HepG2 (cell line): ENCODE results near the gene EDA2R. TPM values are rescaled to one million over a fixed set of nuclear protein-coding genes. Genes with fewer than 3 reads are reported as not detected.

Experiments used
- ATAC-seq: fragments of 200-7000 bp; cut with Tn5 transposase; 3 replicates; pipeline ENCODE4 v1.9.1; 2020; ENCODE audit warnings: mild to moderate bottlenecking, moderate library complexity
- BruUV-seq: library from RNA; stranded (reverse); fragments of 400-500 nt; replicated peaks from 2 replicates; lab custom pipeline; 2021; lab: Mats Ljungman, UMichigan
- CTCF ChIA-PET: fragments of 300-600 bp; formaldehyde crosslinking; extraction: SDS; loops from one replicate; lab custom pipeline; 2021; ENCODE audit warnings: low total read pairs, inconsistent platforms, low intra/inter-chr PET ratio; lab: Yijun Ruan, JAX
- POLR2A ChIA-PET: fragments of 350-600 bp; sonication (Branson Sonifier 250); formaldehyde crosslinking; loops from one replicate; lab custom pipeline; 2020; ENCODE audit warnings: antibody characterized with exemption, inconsistent platforms; lab: Yijun Ruan, JAX
- DNase-seq: peaks from one replicate; pipeline ENCODE4 v3.0.0-alpha.2; 2015; ENCODE audit warnings: low spot score
- FAIRE-seq: peaks from 3 replicates; lab custom pipeline; 2011; peaks lifted over from hg19 to GRCh38; lab: Jason Lieb, UNC
- H2AFZ ChIP-seq: one replicate; pipeline ENCODE4 v1.6.1; 2011; ENCODE audit warnings: low read length, inconsistent platforms
- H3K27ac ChIP-seq: fragments of 300-600 bp; 3 replicates; pipeline ENCODE4 v1.8.0; 2011; ENCODE audit warnings: mixed run types, mild to moderate bottlenecking, mixed read lengths, low read length, inconsistent platforms; ENCODE audit not compliant: insufficient read depth; ENCODE audit errors: extremely low read length
- H3K27me3 ChIP-seq, 2 experiments: fragments of 200-600 bp in 1 of 2; 2 replicates in 1 of 2; 3 replicates in 1 of 2; pipeline versions ENCODE4 v1.6.0 to v1.8.0; 2011; ENCODE audit warnings: low read length in 2 of 2, mild to moderate bottlenecking in 2 of 2, moderate library complexity in 2 of 2, inconsistent platforms in 1 of 2; ENCODE audit not compliant: insufficient read depth in 2 of 2, control insufficient read depth in 1 of 2
- H3K36me3 ChIP-seq, 2 experiments: fragments of 200-600 bp in 1 of 2; replicated peaks in 1 of 2; 2 replicates in 1 of 2; 3 replicates in 1 of 2; pipeline versions ENCODE4 v1.5.1 to v1.8.0; 2011; ENCODE audit warnings: low read length in 2 of 2, inconsistent platforms in 1 of 2; ENCODE audit not compliant: insufficient read depth in 2 of 2, control insufficient read depth in 1 of 2
- H3K4me1 ChIP-seq: 2 replicates; pipeline ENCODE4 v1.5.1; 2012; ENCODE audit warnings: low read length, inconsistent platforms; ENCODE audit not compliant: insufficient read depth
- H3K4me2 ChIP-seq: 2 replicates; pipeline ENCODE4 v1.6.0; 2011; ENCODE audit warnings: low read depth, low read length, inconsistent platforms
- H3K4me3 ChIP-seq, 3 experiments: fragments of 200-600 bp in 1 of 3; sonication (generic), shearing (Covaris generic) in 1 of 3; replicated peaks in 1 of 3; 2 replicates each; pipeline ENCODE4 v1.5.1; 2011 to 2016; ENCODE audit warnings: low read length in 3 of 3, inconsistent platforms in 2 of 3, low read depth in 2 of 3, mild to moderate bottlenecking in 2 of 3, control low read depth in 1 of 3, mixed read lengths in 1 of 3; ENCODE audit not compliant: insufficient read depth in 1 of 3
- H3K79me2 ChIP-seq: one replicate; pipeline ENCODE4 v1.6.1; 2011; ENCODE audit warnings: low read length, inconsistent platforms; ENCODE audit not compliant: insufficient read depth
- H3K9ac ChIP-seq: 2 replicates; pipeline ENCODE4 v1.6.0; 2011; ENCODE audit warnings: mild to moderate bottlenecking, low read depth, low read length, inconsistent platforms; ENCODE audit not compliant: insufficient read depth
- H3K9me3 ChIP-seq: 2 replicates; pipeline ENCODE4 v1.5.1; 2012; ENCODE audit warnings: mild to moderate bottlenecking, low read length
- H4K20me1 ChIP-seq: 2 replicates; pipeline ENCODE4 v1.6.0; 2011; ENCODE audit warnings: inconsistent platforms, mild to moderate bottlenecking, low read length, moderate library complexity; ENCODE audit not compliant: insufficient read depth
- CEBPB ChIP-seq: IDR thresholded peaks from 2 replicates; pipeline ENCODE4 v1.6.1; 2011; ENCODE audit warnings: low read depth, low read length, improper control_type of control experiment, borderline replicate concordance
- DNMT1 ChIP-seq: sonication (generic); formaldehyde crosslinking; IDR thresholded peaks from 2 replicates; pipeline ENCODE4 v1.5.1; 2020; ENCODE audit warnings: mild to moderate bottlenecking, missing genetic modification reagents
- FOSL1 ChIP-seq: sonication (generic); formaldehyde crosslinking; IDR thresholded peaks from 2 replicates; pipeline ENCODE4 v1.9.0; 2021; ENCODE audit warnings: missing genetic modification reagents, borderline replicate concordance
- KLF11 ChIP-seq: IDR thresholded peaks from 2 replicates; pipeline ENCODE4 v1.6.1; 2016; ENCODE audit warnings: missing compliant biosample characterization
- NBN ChIP-seq: fragments of 450-650 bp; conservative IDR thresholded peaks from 2 replicates; pipeline ENCODE4 v1.6.1; 2017
- ZNF354B ChIP-seq: sonication (generic); formaldehyde crosslinking; IDR thresholded peaks from 2 replicates; pipeline ENCODE4 v1.8.0; 2022; ENCODE audit warnings: mild to moderate bottlenecking, missing genetic modification reagents
- ZNF747 ChIP-seq: sonication (generic); formaldehyde crosslinking; IDR thresholded peaks from 2 replicates; pipeline ENCODE4 v1.8.1; 2023; ENCODE audit warnings: missing genetic modification reagents, mild to moderate bottlenecking, borderline replicate concordance
- WGBS: methylation state at CpG from one replicate; pipeline ENCODE4 v1.1.6; 2017; ENCODE audit warnings: low lambda C conversion rate; 5-methylcytosine and 5-hydroxymethylcytosine counted together
- in situ Hi-C: cut with HindIII; loops from 2 replicates; pipeline ENCODE4 v1.10.0; 2017; ENCODE audit warnings: low pct_unique_long_range_greater_than_20kb; ENCODE audit not compliant: extremely low pct_ligation_motif_present
- intact Hi-C: fragments of 100-400 bp; cut with micrococcal nuclease; formaldehyde crosslinking; loops from one replicate; pipeline ENCODE4 v1.10.0; 2022; ENCODE audit not compliant: unreplicated experiment
- polyA plus RNA-seq, 8 experiments: library from polyadenylated mRNA; depleted of rRNA in 3 of 8; stranded (reverse) in 7 of 8; unstranded in 1 of 8; fragments of >200 nt; fragmentation: Illumina TruSeq in 4 of 8; extraction: Trizol in 4 of 8; gene quantifications; 2 replicates each; pipeline versions ENCODE4 v1.2.1 to v1.2.3, GENCODE V29; 2011 to 2016; ENCODE audit warnings: low read depth in 4 of 8, missing spikeins in 1 of 8, mixed read lengths in 1 of 8; ENCODE audit not compliant: insufficient read depth in 1 of 8
- total RNA-seq, 5 experiments: library from RNA; depleted of rRNA; stranded (reverse); fragments of >200 nt; fragmentation: Illumina TruSeq; extraction: Trizol; gene quantifications; 2 replicates each; pipeline ENCODE4 v1.2.3, GENCODE V29; 2016; ENCODE audit warnings: low read depth in 1 of 5
- TF ChIP-seq, protein P1 (sequence below): sonication (generic); formaldehyde crosslinking; IDR thresholded peaks from 2 replicates; pipeline ENCODE4 v1.4.0; 2020; ENCODE audit warnings: mild to moderate bottlenecking, missing genetic modification reagents

EDA2R gene
- total and polyA plus RNA-seq, 2 of the 13 experiments (the other 11 are each of a cell fraction or from before 2014, with no cell fraction given): 10.0 to 12.0 TPM

DNA sequence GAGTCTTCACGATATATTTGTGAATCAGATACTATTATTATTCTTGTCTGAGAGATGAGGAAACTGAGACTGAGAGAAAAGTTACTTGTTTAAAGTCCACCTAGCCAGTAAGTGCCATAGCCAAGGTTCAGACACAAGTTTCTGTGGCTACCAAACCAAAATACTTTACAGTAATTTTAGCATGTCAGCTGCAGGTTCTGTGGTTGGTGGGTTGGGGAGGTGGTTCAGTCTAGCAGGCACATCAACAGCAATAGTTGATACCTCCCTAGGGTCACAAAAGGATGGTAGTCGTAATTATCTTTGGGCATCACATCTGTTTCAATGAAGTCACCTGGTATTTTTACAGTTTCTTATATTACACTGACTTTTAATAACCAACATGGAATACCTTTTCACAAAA, 35.6 kb upstream of the EDA2R start:
- no peaks in the 10 kb centered on the region for H3K4me1 ChIP-seq
- in situ Hi-C loops: no loop called here
- intact Hi-C loops: no loop called here
- H3K9me3 ChIP-seq: peaks cover 6% of the 10 kb centered on the region; the same call in 1 of the 2 replicates
- TF ChIP-seq DNMT1 (CRISPR knock-in tag) (no peak), FOSL1 (CRISPR knock-in tag) (no peak), NBN (no peak)
- ATAC-seq: no peak
- no peak for FAIRE-seq
- no peak overlapping the region for H3K4me2 ChIP-seq
- ChIA-PET POLR2A (no interaction called here), CTCF (no interaction called here)
- no peaks in the 10 kb centered on the region for H3K36me3 ChIP-seq
- WGBS: 4% methylated on average over 2 of the region's 2 CpGs
- DNase-seq: no peak
- no TSS peak for BruUV-seq
- no peaks in the 10 kb centered on the region for H3K27me3 ChIP-seq
- no peak overlapping the region for H3K27ac ChIP-seq
- H3K79me2 ChIP-seq: no peaks in the 10 kb centered on the region
- no peak overlapping the region for H3K9ac ChIP-seq
- H4K20me1 ChIP-seq: no peaks in the 10 kb centered on the region
- no peak overlapping the region for H3K4me3 ChIP-seq
- no peak overlapping the region for H2AFZ ChIP-seq

DNA sequence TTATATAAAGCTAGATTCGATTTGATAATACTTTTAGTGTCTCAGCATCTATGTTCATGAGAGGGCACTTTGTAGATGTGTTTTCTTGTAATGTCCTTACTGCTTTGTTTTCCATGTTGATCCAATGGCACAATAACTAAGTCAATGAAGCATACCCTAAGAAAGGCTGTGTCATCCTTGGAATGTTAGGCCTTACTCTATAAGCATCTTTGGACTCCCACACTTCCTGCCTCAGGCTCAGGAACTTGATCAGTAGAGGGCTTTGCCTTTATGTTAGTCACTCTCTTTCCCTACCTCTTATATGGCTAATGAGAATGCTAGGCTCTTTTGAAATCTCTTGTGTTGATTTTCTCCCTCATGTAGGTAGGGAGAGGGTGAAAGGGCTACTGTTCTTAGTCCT, 33.2 kb upstream of the EDA2R start:
- Histone ChIP-seq H3K4me2 (no peak overlapping the region), H3K27me3 (no peaks in the 10 kb centered on the region), H3K9me3 (peaks cover 6% of the 10 kb centered on the region; the same call in 1 of the 2 replicates), H4K20me1 (no peaks in the 10 kb centered on the region), H3K27ac (no peak overlapping the region), H3K36me3 (no peaks in the 10 kb centered on the region), H2AFZ (no peak overlapping the region), H3K4me1 (no peaks in the 10 kb centered on the region), H3K9ac (no peak overlapping the region), H3K79me2 (no peaks in the 10 kb centered on the region), H3K4me3 (no peak overlapping the region)
- BruUV-seq: no TSS peak
- DNase-seq: no peak
- TF ChIP-seq, protein P1, sequence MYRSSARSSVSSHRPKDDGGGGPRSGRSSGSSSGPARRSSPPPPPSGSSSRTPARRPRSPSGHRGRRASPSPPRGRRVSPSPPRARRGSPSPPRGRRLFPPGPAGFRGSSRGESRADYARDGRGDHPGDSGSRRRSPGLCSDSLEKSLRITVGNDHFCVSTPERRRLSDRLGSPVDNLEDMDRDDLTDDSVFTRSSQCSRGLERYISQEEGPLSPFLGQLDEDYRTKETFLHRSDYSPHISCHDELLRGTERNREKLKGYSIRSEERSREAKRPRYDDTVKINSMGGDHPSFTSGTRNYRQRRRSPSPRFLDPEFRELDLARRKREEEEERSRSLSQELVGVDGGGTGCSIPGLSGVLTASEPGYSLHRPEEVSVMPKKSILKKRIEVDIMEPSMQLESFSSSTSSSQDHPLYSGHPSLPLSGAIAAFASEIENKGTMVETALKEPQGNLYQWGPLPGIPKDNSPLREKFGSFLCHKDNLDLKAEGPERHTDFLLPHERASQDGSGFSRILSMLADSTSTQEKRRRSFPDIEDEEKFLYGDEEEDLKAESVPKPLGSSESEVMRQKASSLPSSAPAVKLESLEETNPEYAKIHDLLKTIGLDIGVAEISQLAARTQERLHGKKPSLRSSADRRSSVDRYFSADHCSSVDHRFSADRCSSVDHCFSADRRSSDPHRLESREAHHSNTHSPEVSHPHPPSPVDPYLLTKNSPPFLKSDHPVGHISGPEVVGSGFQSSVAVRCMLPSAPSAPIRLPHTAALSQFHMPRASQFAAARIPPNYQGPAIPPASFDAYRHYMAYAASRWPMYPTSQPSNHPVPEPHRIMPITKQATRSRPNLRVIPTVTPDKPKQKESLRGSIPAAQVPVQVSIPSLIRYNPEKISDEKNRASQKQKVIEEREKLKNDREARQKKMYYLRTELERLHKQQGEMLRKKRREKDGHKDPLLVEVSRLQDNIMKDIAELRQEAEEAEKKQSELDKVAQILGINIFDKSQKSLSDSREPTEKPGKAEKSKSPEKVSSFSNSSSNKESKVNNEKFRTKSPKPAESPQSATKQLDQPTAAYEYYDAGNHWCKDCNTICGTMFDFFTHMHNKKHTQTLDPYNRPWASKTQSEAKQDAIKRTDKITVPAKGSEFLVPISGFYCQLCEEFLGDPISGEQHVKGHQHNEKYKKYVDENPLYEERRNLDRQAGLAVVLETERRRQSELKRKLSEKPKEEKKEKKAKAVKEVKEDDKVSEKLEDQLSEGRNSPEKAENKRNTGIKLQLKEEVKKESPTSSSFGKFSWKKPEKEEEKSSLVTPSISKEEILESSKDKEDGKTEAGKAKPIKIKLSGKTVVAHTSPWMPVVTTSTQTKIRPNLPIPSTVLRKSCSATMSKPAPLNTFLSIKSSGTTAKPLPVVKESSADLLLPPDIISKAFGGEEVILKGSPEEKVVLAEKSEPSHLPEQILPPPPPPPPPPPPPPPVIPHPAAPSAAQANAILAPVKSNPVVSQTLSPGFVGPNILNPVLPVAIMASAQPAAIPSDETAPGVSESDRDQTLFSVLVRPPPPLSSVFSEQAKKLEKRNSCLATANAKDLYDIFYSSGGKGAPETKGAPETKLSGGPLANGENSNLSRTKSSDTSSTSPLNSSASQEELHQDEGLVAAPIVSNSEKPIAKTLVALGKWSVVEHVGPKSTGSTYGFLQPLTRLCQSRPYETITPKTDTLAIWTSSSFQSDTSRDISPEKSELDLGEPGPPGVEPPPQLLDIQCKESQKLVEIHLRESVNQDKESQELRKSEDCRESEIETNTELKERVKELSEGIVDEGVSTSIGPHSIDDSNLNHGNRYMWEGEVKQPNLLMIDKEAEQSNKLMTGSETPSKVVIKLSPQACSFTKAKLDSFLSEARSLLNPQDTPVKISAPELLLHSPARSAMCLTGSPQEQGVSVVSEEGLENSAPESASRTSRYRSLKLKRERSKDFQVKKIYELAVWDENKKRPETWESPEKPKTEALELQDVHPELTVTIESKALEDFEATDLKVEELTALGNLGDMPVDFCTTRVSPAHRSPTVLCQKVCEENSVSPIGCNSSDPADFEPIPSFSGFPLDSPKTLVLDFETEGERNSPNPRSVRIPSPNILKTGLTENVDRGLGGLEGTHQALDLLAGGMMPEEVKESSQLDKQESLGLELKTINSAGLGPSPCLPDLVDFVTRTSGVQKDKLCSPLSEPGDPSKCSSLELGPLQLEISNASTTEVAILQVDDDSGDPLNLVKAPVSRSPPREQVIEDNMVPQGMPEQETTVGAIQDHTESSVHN: no peak
- TF ChIP-seq CEBPB (no peak), ZNF747 (CRISPR knock-in tag) (no peak), KLF11 (CRISPR knock-in tag) (no peak), ZNF354B (CRISPR knock-in tag) (no peak)
- FAIRE-seq: no peak
- in situ Hi-C loops: no loop called here
- ChIA-PET POLR2A (no interaction called here), CTCF (no interaction called here)
- no peak for ATAC-seq
- intact Hi-C loops: no loop called here
- 0% methylated on average over 1 of the region's 1 CpG for WGBS
